Jurkat, Clone E6-1 (cell line): ENCODE data around the gene MLLT11.

Source experiments
- DNase-seq: peaks from one replicate; pipeline ENCODE4 v3.0.0-alpha.2; 2011; ENCODE audit warnings: low read depth, low spot score
- H3K4me3 ChIP-seq: 2 replicates; pipeline ENCODE4 v1.5.1; 2011; ENCODE audit warnings: mild to moderate bottlenecking, low read length, control low read depth, moderate library complexity

The MLLT11 gene

DNA sequence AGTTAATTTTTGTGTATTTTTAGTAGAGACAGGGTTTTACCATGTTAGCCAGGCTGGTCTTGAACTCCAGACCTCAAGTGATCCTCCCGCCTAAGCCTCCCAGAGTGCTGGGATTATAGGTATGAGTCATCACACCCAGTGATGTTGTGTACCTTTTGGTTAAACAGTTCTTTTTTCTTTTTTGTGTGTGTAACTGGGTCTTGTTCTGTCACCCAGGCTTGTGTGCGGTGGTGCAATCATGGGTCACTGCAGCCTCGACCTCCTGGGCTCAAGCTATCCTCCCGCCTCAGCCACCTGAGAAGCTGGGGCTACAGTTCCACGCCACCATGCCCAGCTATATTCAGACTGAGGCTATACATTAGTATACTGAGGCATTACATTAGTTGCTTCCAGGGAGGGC lies 48.1 kb downstream of the MLLT11 start:
- H3K4me3 ChIP-seq = no peak overlapping the region
- no peak for DNase-seq

DNA sequence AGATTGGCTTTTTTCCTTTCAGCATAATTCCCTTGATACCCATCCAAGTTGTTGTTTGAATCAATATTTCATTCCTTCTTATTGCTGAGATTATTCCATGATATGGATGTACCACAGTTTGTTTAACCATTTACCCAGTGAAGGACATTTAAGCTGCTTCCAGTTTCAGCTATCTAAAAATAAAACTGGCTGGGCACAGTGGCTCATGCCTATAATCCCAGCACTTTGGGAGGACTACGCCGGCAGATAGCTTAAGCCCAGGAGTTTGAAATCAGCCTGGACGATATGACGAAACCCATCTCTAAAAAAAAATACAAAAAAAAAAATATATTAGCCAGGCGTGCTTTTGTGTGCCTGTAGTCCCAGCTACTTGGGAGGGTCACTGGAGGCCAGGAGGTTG lies 53.7 kb downstream of the MLLT11 start:
- H3K4me3 ChIP-seq = no peak overlapping the region
- no peak for DNase-seq
